ENCODE data around the gene ALKAL2.

- TF ChIP-seq GATA3 (IDR thresholded peaks at IDR 0.05; ENCODE audit: low read depth, low read length) (no peak), GATA2 (IDR thresholded peaks at IDR 0.05; ENCODE audit: low read depth, low read length) (no peak)
Measured at GRCh38 chr2:252001-252602, 35.8 kb downstream of the ALKAL2 start.

All from SH-SY5Y (cell line).